OCI-LY1 (cell line): ENCODE results near the gene ERG28.
A peak's percentile ranks its signal among the peaks of the same experiment; 100 is the strongest.

Source experiments
- H2AFZ ChIP-seq: fragments of 200-600 bp; sonication (generic), shearing (Covaris generic); 2 replicates; pipeline ENCODE4 v1.6.0; 2014; ENCODE audit warnings: antibody characterized with exemption, mild to moderate bottlenecking, low read length
- H3F3A ChIP-seq: fragments of 200-600 bp; sonication (generic), shearing (Covaris generic); 2 replicates; pipeline ENCODE4 v1.6.0; 2014; ENCODE audit warnings: mild to moderate bottlenecking, antibody characterized with exemption, low read length, moderate library complexity; ENCODE audit not compliant: insufficient read depth
- H3K27ac ChIP-seq: fragments of 200-600 bp; sonication (generic); 2 replicates; pipeline ENCODE4 v1.5.1; 2014; ENCODE audit warnings: low read length, mixed run types, mild to moderate bottlenecking, low read depth; ENCODE audit not compliant: poor library complexity, severe bottlenecking
- H3K27me3 ChIP-seq: fragments of 200-600 bp; sonication (generic); 2 replicates; pipeline ENCODE4 v1.6.0; 2014; ENCODE audit warnings: antibody characterized with exemption, mild to moderate bottlenecking, low read length, moderate library complexity; ENCODE audit not compliant: insufficient read depth
- H3K36me3 ChIP-seq: fragments of 200-600 bp; sonication (generic); 2 replicates; pipeline ENCODE4 v1.6.1; 2014; ENCODE audit warnings: mild to moderate bottlenecking, antibody characterized with exemption, low read length, moderate library complexity, mixed read lengths; ENCODE audit not compliant: insufficient read depth
- H3K4me1 ChIP-seq: fragments of 200-600 bp; sonication (generic); 2 replicates; pipeline ENCODE4 v1.5.1; 2014; ENCODE audit warnings: mild to moderate bottlenecking, low read length, moderate library complexity; ENCODE audit not compliant: insufficient read depth, severe bottlenecking
- H3K4me2 ChIP-seq: fragments of 200-600 bp; sonication (generic), shearing (Covaris generic); 2 replicates; pipeline ENCODE4 v1.6.1; 2014; ENCODE audit warnings: low read length
- H3K4me3 ChIP-seq: fragments of 200-600 bp; sonication (generic); 2 replicates; pipeline ENCODE4 v1.5.1; 2014; ENCODE audit warnings: low read length, low read depth, mild to moderate bottlenecking, mixed read lengths; ENCODE audit not compliant: poor library complexity, severe bottlenecking
- H3K79me2 ChIP-seq: fragments of 200-600 bp; shearing (Covaris generic); 2 replicates; pipeline ENCODE4 v1.6.1; 2016; ENCODE audit warnings: mixed run types, low read length, mixed read lengths; ENCODE audit not compliant: insufficient read depth
- H3K9ac ChIP-seq: fragments of 200-600 bp; sonication (generic), shearing (Covaris generic); 2 replicates; pipeline ENCODE4 v1.6.1; 2014; ENCODE audit warnings: mild to moderate bottlenecking, low read length, mixed read lengths
- H3K9me2 ChIP-seq: fragments of 200-600 bp; sonication (generic), shearing (Covaris generic); 2 replicates; pipeline ENCODE4 v1.6.1; 2014; ENCODE audit warnings: low read depth, mild to moderate bottlenecking, low read length, mixed read lengths
- H3K9me3 ChIP-seq: fragments of 200-600 bp; shearing (Covaris generic); 2 replicates; pipeline ENCODE4 v1.6.1; 2014; ENCODE audit warnings: low read length, mixed read lengths
- H4K20me1 ChIP-seq: fragments of 200-600 bp; sonication (generic), shearing (Covaris generic); 2 replicates; pipeline ENCODE4 v1.6.0; 2016; ENCODE audit warnings: mild to moderate bottlenecking, low read length; ENCODE audit not compliant: insufficient read depth
- CTCF ChIP-seq: fragments of 200-600 bp; sonication (generic), shearing (Covaris generic); IDR thresholded peaks from 2 replicates; pipeline ENCODE4 v1.5.1; 2017; ENCODE audit warnings: mild to moderate bottlenecking, antibody characterized with exemption, low read length, moderate library complexity, mixed read lengths
- EZH2 ChIP-seq: fragments of 200-600 bp; sonication (generic), shearing (Covaris generic); IDR thresholded peaks from 2 replicates; pipeline ENCODE4 v1.8.0; 2017; ENCODE audit warnings: borderline replicate concordance, mixed run types, mild to moderate bottlenecking, antibody characterized with exemption, low read length, moderate library complexity, mixed read lengths

Gene ERG28

GRCh38 chr14:75675265-75675960, 14.7 kb upstream of the ERG28 start:
- TF ChIP-seq EZH2: no peak
- peak; percentile 44 for TF ChIP-seq CTCF
- H2AFZ ChIP-seq: no peak overlapping the region
- no peak overlapping the region for H3K27ac ChIP-seq
- H3K9me3 ChIP-seq: no peaks in the 10 kb centered on the region
- no peaks in the 10 kb centered on the region for H3K79me2 ChIP-seq
- H3K36me3 ChIP-seq: peaks cover 15% of the 10 kb centered on the region
- H3K4me3 ChIP-seq: no peak overlapping the region
- H3F3A ChIP-seq: no peaks in the 10 kb centered on the region
- no peaks in the 10 kb centered on the region for H4K20me1 ChIP-seq
- H3K9me2 ChIP-seq: no peaks in the 10 kb centered on the region
- no peak overlapping the region for H3K4me2 ChIP-seq
- no peaks in the 10 kb centered on the region for H3K27me3 ChIP-seq
- no peaks in the 10 kb centered on the region for H3K4me1 ChIP-seq
- H3K9ac ChIP-seq: no peak overlapping the region

- Histone ChIP-seq H2AFZ (no peak overlapping the region), H3K4me2 (no peak overlapping the region), H3K27me3 (no peaks in the 10 kb centered on the region), H3K9me2 (no peaks in the 10 kb centered on the region), H3K9me3 (no peaks in the 10 kb centered on the region), H3K4me1 (no peaks in the 10 kb centered on the region), H3K9ac (no peak overlapping the region), H3K4me3 (no peak overlapping the region), H3F3A (no peaks in the 10 kb centered on the region), H3K36me3 (peaks cover 29% of the 10 kb centered on the region), H4K20me1 (no peaks in the 10 kb centered on the region), H3K79me2 (no peaks in the 10 kb centered on the region), H3K27ac (no peak overlapping the region)
- TF ChIP-seq CTCF (no peak), EZH2 (no peak)
Observed at GRCh38 chr14:75673345-75674035, 12.8 kb upstream of the ERG28 start.

GRCh38 chr14:75672605-75673192, 12.0 kb upstream of the ERG28 start:
- no peak for TF ChIP-seq CTCF
- no peak for TF ChIP-seq EZH2
- Histone ChIP-seq H3K9me2 (no peaks in the 10 kb centered on the region), H3K4me2 (no peak overlapping the region), H3K36me3 (peaks cover 29% of the 10 kb centered on the region), H3K4me1 (no peaks in the 10 kb centered on the region), H3F3A (no peaks in the 10 kb centered on the region), H4K20me1 (no peaks in the 10 kb centered on the region), H3K27me3 (no peaks in the 10 kb centered on the region), H2AFZ (no peak overlapping the region), H3K9ac (no peak overlapping the region), H3K27ac (no peak overlapping the region), H3K9me3 (no peaks in the 10 kb centered on the region), H3K4me3 (no peak overlapping the region), H3K79me2 (no peaks in the 10 kb centered on the region)
